H1 (cell line): ENCODE measurements around the gene HADHB. TPM values are rescaled to one million over a fixed set of nuclear protein-coding genes. Genes with fewer than 3 reads are reported as not detected.

Experiments
- CTCF ChIA-PET: fragments of 300-600 bp; sonication (Branson Sonifier 250); formaldehyde crosslinking; loops from one replicate; lab custom pipeline; 2021; ENCODE audit not compliant: partially characterized antibody; lab: Charles Lee
- POLR2A ChIA-PET: fragments of 300-600 bp; sonication (Branson Sonifier 250); formaldehyde crosslinking; loops from one replicate; lab custom pipeline; 2021; ENCODE audit warnings: inconsistent platforms; ENCODE audit not compliant: partially characterized antibody; lab: Charles Lee
- DNase-seq, 2 experiments: peaks; one replicate each; pipeline versions ENCODE4 v3.0.0 to v3.0.0-alpha.2; 2010 to 2022; ENCODE audit warnings: low spot score in 2 of 2, low read depth in 1 of 2, mixed read lengths in 1 of 2
- FAIRE-seq: peaks from 2 replicates; lab custom pipeline; 2011; peaks lifted over from hg19 to GRCh38; lab: Jason Lieb, UNC
- H2AFZ ChIP-seq: 2 replicates; pipeline ENCODE4 v1.8.1; 2012; ENCODE audit warnings: low read length, inconsistent platforms
- H2AK5ac ChIP-seq: 2 replicates; pipeline ENCODE4 v1.6.1; 2013; ENCODE audit warnings: low read depth, low read length
- H2BK120ac ChIP-seq: replicated peaks from 2 replicates; pipeline ENCODE3; 2013; ENCODE audit warnings: low read depth, low read length, inconsistent platforms
- H2BK12ac ChIP-seq: 2 replicates; pipeline ENCODE4 v1.6.1; 2013; ENCODE audit warnings: low read depth, low read length
- H2BK15ac ChIP-seq: 2 replicates; pipeline ENCODE4 v1.6.1; 2013; ENCODE audit warnings: low read length
- H2BK20ac ChIP-seq: 2 replicates; pipeline ENCODE4 v1.6.1; 2013; ENCODE audit warnings: low read length
- H2BK5ac ChIP-seq: 2 replicates; pipeline ENCODE4 v1.6.1; 2013; ENCODE audit warnings: low read depth, low read length
- H3K14ac ChIP-seq: 2 replicates; pipeline ENCODE4 v1.6.1; 2013; ENCODE audit warnings: inconsistent platforms; ENCODE audit not compliant: insufficient read length
- H3K18ac ChIP-seq: 2 replicates; pipeline ENCODE4 v1.6.1; 2013; ENCODE audit warnings: low read length; ENCODE audit errors: extremely low read depth
- H3K23ac ChIP-seq: 2 replicates; pipeline ENCODE4 v1.6.1; 2013; ENCODE audit warnings: inconsistent platforms; ENCODE audit not compliant: insufficient read length
- H3K23me2 ChIP-seq: 2 replicates; pipeline ENCODE4 v1.6.1; 2013; ENCODE audit warnings: low read depth, low read length
- H3K27ac ChIP-seq: 2 replicates; pipeline ENCODE4 v1.6.1; 2011; ENCODE audit warnings: low read depth, low read length, inconsistent platforms
- H3K27me3 ChIP-seq, 4 experiments: replicated peaks in 1 of 4; 1 replicate in 1 of 4; 2 replicates in 3 of 4; pipeline versions ENCODE4 v1.6.1 to v1.8.1; 2011 to 2013; ENCODE audit warnings: low read length in 3 of 4, mild to moderate bottlenecking in 3 of 4, inconsistent platforms in 2 of 4, mixed read lengths in 2 of 4, moderate library complexity in 1 of 4; ENCODE audit not compliant: control insufficient read depth in 3 of 4, insufficient read depth in 3 of 4; ENCODE audit errors: extremely low read depth in 1 of 4
- H3K36me3 ChIP-seq, 4 experiments: 2 replicates each; pipeline versions ENCODE4 v1.6.1 to v1.8.1; 2011 to 2013; ENCODE audit warnings: mild to moderate bottlenecking in 4 of 4, low read length in 3 of 4, moderate library complexity in 2 of 4, control low read depth in 1 of 4, inconsistent platforms in 1 of 4; ENCODE audit not compliant: insufficient read depth in 4 of 4, control insufficient read depth in 2 of 4
- H3K4ac ChIP-seq: replicated peaks from 2 replicates; pipeline ENCODE3; 2013; ENCODE audit warnings: low read length, low read depth, mixed read lengths, inconsistent platforms; ENCODE audit not compliant: insufficient read length
- H3K4me1 ChIP-seq, 4 experiments: replicated peaks in 1 of 4; 1 replicate in 1 of 4; 2 replicates in 3 of 4; pipeline versions ENCODE4 v1.6.1 to v1.8.1; 2011 to 2013; ENCODE audit warnings: low read length in 3 of 4, inconsistent platforms in 2 of 4, mixed read lengths in 1 of 4; ENCODE audit not compliant: insufficient read depth in 4 of 4, control insufficient read depth in 3 of 4
- H3K4me2 ChIP-seq, 2 experiments: 2 replicates each; pipeline versions ENCODE4 v1.6.1 to v1.8.1; 2011 to 2013; ENCODE audit warnings: low read depth in 2 of 2, low read length in 2 of 2, control low read depth in 1 of 2, inconsistent platforms in 1 of 2, mild to moderate bottlenecking in 1 of 2; ENCODE audit not compliant: insufficient read depth in 1 of 2
- H3K4me3 ChIP-seq, 4 experiments: fragments of 200-600, 300-600 bp in 1 of 4; sonication (generic), shearing (Covaris generic), sonication (Bioruptor Twin) in 1 of 4; 2 replicates each; pipeline versions ENCODE4 v1.5.1 to v1.8.1; 2011 to 2016; ENCODE audit warnings: low read length in 4 of 4, low read depth in 3 of 4, control low read depth in 2 of 4, inconsistent platforms in 2 of 4, mild to moderate bottlenecking in 2 of 4, mixed read lengths in 1 of 4, moderate library complexity in 1 of 4; ENCODE audit not compliant: insufficient read depth in 2 of 4; ENCODE audit errors: extremely low read depth in 1 of 4
- H3K56ac ChIP-seq: replicated peaks from 2 replicates; pipeline ENCODE3; 2013; ENCODE audit warnings: low read depth, mild to moderate bottlenecking, mixed read lengths, low read length, inconsistent platforms; ENCODE audit not compliant: insufficient read length
- H3K79me1 ChIP-seq: 2 replicates; pipeline ENCODE4 v1.6.1; 2013; ENCODE audit warnings: low read depth, low read length, control low read depth
- H3K79me2 ChIP-seq, 2 experiments: 2 replicates each; pipeline versions ENCODE4 v1.6.1 to v1.8.1; 2012 to 2013; ENCODE audit warnings: low read length in 2 of 2, mild to moderate bottlenecking in 2 of 2, inconsistent platforms in 1 of 2; ENCODE audit not compliant: insufficient read depth in 2 of 2, control insufficient read depth in 1 of 2
- H3K9ac ChIP-seq, 4 experiments: replicated peaks in 1 of 4; 1 replicate in 1 of 4; 2 replicates in 3 of 4; pipeline versions ENCODE4 v1.6.1 to v1.8.1; 2011 to 2013; ENCODE audit warnings: low read depth in 3 of 4, low read length in 3 of 4, control low read depth in 2 of 4, mild to moderate bottlenecking in 2 of 4, moderate library complexity in 2 of 4, inconsistent platforms in 1 of 4; ENCODE audit errors: extremely low read depth in 1 of 4
- H3K9me3 ChIP-seq, 2 experiments: 2 replicates each; pipeline versions ENCODE4 v1.6.1 to v1.8.1; 2012 to 2013; ENCODE audit warnings: mild to moderate bottlenecking in 2 of 2, moderate library complexity in 2 of 2, control low read depth in 1 of 2, inconsistent platforms in 1 of 2, low read depth in 1 of 2, low read length in 1 of 2, mixed read lengths in 1 of 2; ENCODE audit not compliant: insufficient read depth in 2 of 2
- H4K20me1 ChIP-seq, 2 experiments: replicated peaks in 1 of 2; 2 replicates each; pipeline versions ENCODE3 to v1.8.1; 2011 to 2013; ENCODE audit warnings: inconsistent platforms in 2 of 2, low read length in 2 of 2, mild to moderate bottlenecking in 1 of 2; ENCODE audit not compliant: insufficient read depth in 2 of 2, control insufficient read depth in 1 of 2
- H4K5ac ChIP-seq: 2 replicates; pipeline ENCODE4 v1.6.1; 2013; ENCODE audit warnings: low read length, low read depth, mixed read lengths, inconsistent platforms; ENCODE audit not compliant: insufficient read length
- H4K8ac ChIP-seq: 2 replicates; pipeline ENCODE4 v1.8.0; 2013; ENCODE audit warnings: mild to moderate bottlenecking, moderate library complexity, low read length, inconsistent platforms; ENCODE audit not compliant: insufficient read depth; ENCODE audit errors: extremely low read depth
- H4K91ac ChIP-seq: replicated peaks from 2 replicates; pipeline ENCODE3; 2013; ENCODE audit warnings: low read length, mixed read lengths, inconsistent platforms; ENCODE audit not compliant: insufficient read length
- ASH2L ChIP-seq: fragments of 200-600, 300-600 bp; sonication (generic); IDR thresholded peaks from one replicate; pipeline ENCODE4 v1.7.1; 2017; ENCODE audit warnings: low read length
- CHD2 ChIP-seq: IDR thresholded peaks from 2 replicates; pipeline ENCODE4 v1.6.1; 2012; ENCODE audit warnings: low read length, improper control_type of control experiment
- EP300 ChIP-seq, 2 experiments: IDR thresholded peaks; 1 replicate in 1 of 2; 2 replicates in 1 of 2; pipeline ENCODE4 v1.6.1; 2011 to 2012; ENCODE audit warnings: low read depth in 2 of 2, low read length in 2 of 2, mild to moderate bottlenecking in 2 of 2, borderline replicate concordance in 1 of 2, inconsistent platforms in 1 of 2, moderate library complexity in 1 of 2
- HDAC2 ChIP-seq, 2 experiments: fragments of 300-600 bp in 1 of 2; sonication (generic) in 1 of 2; IDR thresholded peaks; 2 replicates each; pipeline ENCODE4 v1.6.1; 2011 to 2012; ENCODE audit warnings: low read depth in 2 of 2, low read length in 2 of 2, mild to moderate bottlenecking in 2 of 2, moderate library complexity in 2 of 2, borderline replicate concordance in 1 of 2, inconsistent platforms in 1 of 2
- KDM4A ChIP-seq: IDR thresholded peaks from one replicate; pipeline ENCODE4 v1.7.1; 2012; ENCODE audit warnings: low read depth, mild to moderate bottlenecking, moderate library complexity, low read length, inconsistent platforms; ENCODE audit not compliant: severe bottlenecking
- MAFK ChIP-seq: IDR thresholded peaks from 2 replicates; pipeline ENCODE4 v1.6.1; 2012; ENCODE audit warnings: low read depth, mild to moderate bottlenecking, improper control_type of control experiment, low read length
- POLR2A ChIP-seq, 2 experiments: IDR thresholded peaks; 1 replicate in 1 of 2; 2 replicates in 1 of 2; pipeline ENCODE4 v1.6.1; 2011; ENCODE audit warnings: low read depth in 2 of 2, low read length in 2 of 2, mild to moderate bottlenecking in 2 of 2; ENCODE audit errors: control extremely low read depth in 1 of 2
- SAP30 ChIP-seq: fragments of 300-600 bp; sonication (generic); IDR thresholded peaks from 2 replicates; pipeline ENCODE4 v1.7.1; 2012; ENCODE audit warnings: low read length, moderate library complexity, mild to moderate bottlenecking, inconsistent platforms; ENCODE audit not compliant: insufficient read depth, insufficient replicate concordance
- SIN3A ChIP-seq, 2 experiments: IDR thresholded peaks in 1 of 2; conservative IDR thresholded peaks in 1 of 2; 2 replicates each; pipeline ENCODE4 v1.6.1; 2011 to 2012; ENCODE audit warnings: low read length in 2 of 2, improper control_type of control experiment in 1 of 2, low read depth in 1 of 2, mild to moderate bottlenecking in 1 of 2
- SP1 ChIP-seq: IDR thresholded peaks from 2 replicates; pipeline ENCODE4 v1.6.1; 2011; ENCODE audit warnings: low read depth, low read length
- TAF1 ChIP-seq: IDR thresholded peaks from 2 replicates; pipeline ENCODE4 v1.6.1; 2011; ENCODE audit warnings: mild to moderate bottlenecking, low read depth, low read length
- WGBS, 2 experiments: shearing (Covaris generic) in 1 of 2; methylation state at CpG; one replicate each; pipeline versions ENCODE4 v1.1.6 to v1.1.7; 2013 to 2015; ENCODE audit warnings: low lambda C conversion rate in 2 of 2, mixed read lengths in 2 of 2, inconsistent platforms in 1 of 2, low coverage in 1 of 2, missing lambda C conversion rate in 1 of 2; ENCODE audit not compliant: insufficient replicate concordance in 2 of 2, insufficient coverage in 1 of 2, insufficient read length in 1 of 2; ENCODE audit errors: extremely low coverage in 1 of 2, missing lambda C conversion rate in 1 of 2; 5-methylcytosine and 5-hydroxymethylcytosine counted together
- polyA plus RNA-seq, 7 experiments: library from polyadenylated mRNA; depleted of rRNA in 3 of 7; stranded (reverse) in 5 of 7; unstranded in 2 of 7; fragments of >200 nt in 5 of 7; fragments of 200-250 nt in 2 of 7; gene quantifications; 1 replicate in 5 of 7; 2 replicates in 1 of 7; 4 replicates in 1 of 7; pipeline versions ENCODE4 v1.2.1 to v1.2.3, GENCODE V29; 2011 to 2013; ENCODE audit warnings: missing spikeins in 2 of 7, mixed read lengths in 2 of 7
- total RNA-seq: library from RNA; stranded (reverse); fragmentation: NEBNext Ultra II Directional; extraction: Animal tissue kit (Norgen Biotek cat#: 25700); gene quantifications from 2 replicates; pipeline ENCODE4 v1.2.1, GENCODE V29; 2021

Gene HADHB
- total and polyA plus RNA-seq, 2 of the 8 experiments (the other 6 are each of a cell fraction or from before 2014, with no cell fraction given): 47.7 to 52.3 TPM

DNA sequence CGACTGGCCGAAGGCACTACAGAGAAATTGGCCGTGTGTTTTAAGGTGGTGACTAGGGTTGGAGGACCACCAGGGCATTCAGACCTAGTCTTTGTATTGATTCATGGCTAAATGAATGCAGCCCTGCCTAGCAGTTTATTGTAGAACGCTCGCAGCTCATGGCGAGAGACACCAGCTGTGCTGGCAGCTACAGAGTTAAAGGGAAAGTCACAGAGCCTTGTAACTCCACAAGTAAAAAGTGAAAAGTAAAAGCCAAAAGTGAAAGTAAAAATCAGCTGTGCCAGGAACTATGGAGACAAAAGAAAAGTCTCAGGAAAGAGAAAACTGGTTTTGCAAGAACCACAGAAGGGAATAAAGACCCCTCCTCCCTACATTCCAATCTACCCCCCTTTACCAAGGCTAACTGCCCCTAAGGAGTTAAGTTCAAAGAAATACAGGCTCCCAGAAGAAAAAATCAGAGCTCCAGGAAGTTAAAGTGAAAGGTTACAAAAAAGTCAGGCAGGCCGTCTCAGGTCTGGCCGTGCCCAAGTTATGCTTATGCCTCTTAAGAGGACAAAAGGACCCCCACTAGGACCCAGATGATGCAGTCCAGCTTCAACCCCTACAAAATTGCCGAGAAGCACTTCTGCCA lies 54.8 kb downstream of the HADHB start:
- Histone ChIP-seq H2AK5ac (no peak overlapping the region; the same call in 1 of the 2 replicates), H2AFZ (no peak overlapping the region), H3K18ac (peak overlapping the region; percentile 97), H2BK5ac (peak overlapping the region; percentile 99), H3K23ac (no peak overlapping the region), H2BK20ac (peak overlapping the region; percentile 86; the same call in 1 of the 2 replicates), H3K4me3 (peak overlapping the region; percentile 47 to 78 (median 70)), H3K27ac (peak overlapping the region; percentile 91), H4K8ac (no peak overlapping the region), H3K4me1 (peaks cover 10 to 17% (median 11%) of the 10 kb centered on the region in 4 experiments), H2BK15ac (no peak overlapping the region), H4K91ac (no peak overlapping the region), H3K4ac (no peak overlapping the region), H2BK120ac (no peak overlapping the region), H3K79me2 (peaks cover 0 to 12% of the 10 kb centered on the region in 2 experiments; a peak in 2 of 4 replicates), H3K9me3 (no peaks in the 10 kb centered on the region), H3K27me3 (no peaks in the 10 kb centered on the region), H3K23me2 (peaks cover 14% of the 10 kb centered on the region), H3K14ac (no peak overlapping the region), H3K79me1 (no peaks in the 10 kb centered on the region), H3K9ac (peak overlapping the region in 3 of 4 experiments; percentile 58 to 81 (median 69); a peak in 6 of 7 replicates), H4K20me1 (no peaks in the 10 kb centered on the region), H3K56ac (no peak overlapping the region), H3K4me2 (peak overlapping the region; percentile 88 to 99), H2BK12ac (peak overlapping the region; percentile 82), H3K36me3 (no peaks in the 10 kb centered on the region), H4K5ac (peak overlapping the region; percentile 76)
- CTCF ChIA-PET: interaction anchor here (0.9 to 2.2 kb wide), 6 partner anchors 12 to 279 kb away, joined by 3 to 5 read pairs (median 4); no protein-coding TSS in a partner anchor
- peak; percentile 13 to 58 for DNase-seq
- POLR2A ChIA-PET: interaction anchor here (0.7 to 4.4 kb wide), 13 partner anchors 12 to 266 kb away, joined by 3 to 37 read pairs (median 4); partner anchors contain the start of genes HADHA, HADHB, RAB10 and SELENOI
- peak; percentile 50 for FAIRE-seq
- 1% methylated on average over 9 of the region's 9 CpGs; no CpG with 5 or more reads in 1 of the 2 experiments for WGBS, 2 experiments
- TF ChIP-seq EP300 (IDR thresholded peaks at IDR 0.05; ENCODE audit: borderline replicate concordance in 1 of 2, low read depth in 2 of 2, low read length in 2 of 2) (peak in 1 of 2 experiments; percentile 68; a peak in 1 of 3 replicates), SAP30 (no peak), CHD2 (no peak), SP1 (peak; percentile 96), HDAC2 (IDR thresholded peaks at IDR 0.05; ENCODE audit: borderline replicate concordance in 1 of 2, low read depth in 2 of 2, low read length in 2 of 2) (0 out of 4 replicates have a peak, but pooled peaks of 1 of the 2 experiments have one; percentile 51), ASH2L (peak; percentile 98), KDM4A (peak; percentile 11), POLR2A (IDR thresholded peaks at IDR 0.05; ENCODE audit: control extremely low read depth in 1 of 2, low read depth in 2 of 2, low read length in 2 of 2) (peak in 1 of 2 experiments; percentile 46; a peak in 2 of 3 replicates), TAF1 (peak; percentile 48; the same call in 1 of the 2 replicates), SIN3A (conservative IDR thresholded peaks at IDR 0.05 in 1 of 2, IDR thresholded peaks at IDR 0.05 in 1 of 2; ENCODE audit: low read depth in 1 of 2, low read length in 2 of 2) (peak; percentile 28 to 30; a peak in 2 of 4 replicates), MAFK (no peak)
